Panc1 (cell line): ENCODE results near the gene SPTBN1. TPM values are rescaled to one million over a fixed set of nuclear protein-coding genes. Genes with fewer than 3 reads are reported as not detected.

Source experiments
- ATAC-seq: fragments of 200-7000 bp; cut with Tn5 transposase; 2 replicates; pipeline ENCODE4 v1.9.1; 2020; ENCODE audit warnings: mild to moderate bottlenecking, moderate library complexity
- BruUV-seq: library from RNA; stranded (reverse); fragments of 400-500 nt; replicated peaks from 2 replicates; lab custom pipeline; 2021; lab: Mats Ljungman, UMichigan
- CTCF ChIA-PET: fragments of 300-600 bp; sonication (Branson Sonifier 250); formaldehyde crosslinking; loops from one replicate; lab custom pipeline; 2022; ENCODE audit warnings: antibody characterized with exemption; lab: Charles Lee
- POLR2A ChIA-PET: fragments of 300-600 bp; sonication (Branson Sonifier 250); formaldehyde crosslinking; loops from one replicate; lab custom pipeline; 2022; ENCODE audit warnings: antibody characterized with exemption; lab: Charles Lee
- DNase-seq: peaks from one replicate; pipeline ENCODE4 v3.0.0-alpha.2; 2010; ENCODE audit warnings: low read depth, low spot score
- H3K27ac ChIP-seq: 2 replicates; pipeline ENCODE4 v1.5.1; 2011; ENCODE audit warnings: mild to moderate bottlenecking, low read length, inconsistent platforms
- H3K27me3 ChIP-seq: fragments of 200-500 bp; sonication (Bioruptor generic); 2 replicates; pipeline ENCODE4 v1.6.0; 2014; ENCODE audit warnings: low read length, inconsistent platforms; ENCODE audit not compliant: control insufficient read depth, insufficient read depth
- H3K36me3 ChIP-seq: fragments of 200-500 bp; sonication (Bioruptor generic); 2 replicates; pipeline ENCODE4 v1.5.1; 2014; ENCODE audit warnings: inconsistent platforms, mild to moderate bottlenecking, low read length, moderate library complexity; ENCODE audit not compliant: control insufficient read depth, insufficient read depth
- H3K4me1 ChIP-seq: 2 replicates; pipeline ENCODE4 v1.5.1; 2011; ENCODE audit warnings: inconsistent platforms, mild to moderate bottlenecking, low read length, moderate library complexity; ENCODE audit not compliant: control insufficient read depth, insufficient read depth
- H3K4me3 ChIP-seq, 2 experiments: 2 replicates each; pipeline ENCODE4 v1.5.1; 2011 to 2012; ENCODE audit warnings: low read depth in 2 of 2, low read length in 2 of 2, mild to moderate bottlenecking in 2 of 2, inconsistent platforms in 1 of 2, moderate library complexity in 1 of 2
- H3K9me3 ChIP-seq: fragments of 200-500 bp; sonication (Bioruptor generic); 2 replicates; pipeline ENCODE4 v1.5.1; 2014; ENCODE audit warnings: low read depth, mild to moderate bottlenecking, inconsistent platforms, low read length, moderate library complexity; ENCODE audit not compliant: control insufficient read depth, insufficient read depth
- POLR2AphosphoS5 ChIP-seq: IDR thresholded peaks from 2 replicates; pipeline ENCODE4 v1.6.1; 2012; ENCODE audit warnings: mild to moderate bottlenecking, low read depth, low read length, moderate library complexity
- SIN3A ChIP-seq: IDR thresholded peaks from 2 replicates; pipeline ENCODE4 v1.6.1; 2012; ENCODE audit warnings: low read depth, mild to moderate bottlenecking, low read length, moderate library complexity, borderline replicate concordance; ENCODE audit not compliant: insufficient read depth
- TCF7L2 ChIP-seq: IDR thresholded peaks from 2 replicates; pipeline ENCODE4 v1.6.1; 2011; ENCODE audit warnings: mild to moderate bottlenecking, low read depth, low read length, inconsistent platforms
- in situ Hi-C: cut with HindIII; loops from 2 replicates; pipeline ENCODE4 v1.10.0; 2016; ENCODE audit warnings: low sequenced_read_pairs, low pct_unique_long_range_greater_than_20kb
- intact Hi-C: fragments of 100-400 bp; cut with micrococcal nuclease; formaldehyde crosslinking; loops from one replicate; pipeline ENCODE4 v1.10.0; 2022; ENCODE audit not compliant: unreplicated experiment
- total RNA-seq: library from RNA; stranded (reverse); gene quantifications from one replicate; pipeline ENCODE4 v1.2.1, GENCODE V29; 2021; ENCODE audit not compliant: unreplicated experiment
- TF ChIP-seq, protein P1 (sequence below): fragments of 450-650 bp; IDR thresholded peaks from 2 replicates; pipeline ENCODE4 v1.5.1; 2017; ENCODE audit warnings: mild to moderate bottlenecking
- TF ChIP-seq, protein P2 (sequence below), 2 experiments: IDR thresholded peaks; 2 replicates each; pipeline ENCODE4 v1.6.1; 2011 to 2012; ENCODE audit warnings: low read depth in 2 of 2, control low read depth in 1 of 2, low read length in 1 of 2, mild to moderate bottlenecking in 1 of 2, moderate library complexity in 1 of 2; ENCODE audit not compliant: insufficient read depth in 1 of 2

The SPTBN1 gene
- total RNA-seq, 1 experiment from 2014 or later: 169 TPM

DNA sequence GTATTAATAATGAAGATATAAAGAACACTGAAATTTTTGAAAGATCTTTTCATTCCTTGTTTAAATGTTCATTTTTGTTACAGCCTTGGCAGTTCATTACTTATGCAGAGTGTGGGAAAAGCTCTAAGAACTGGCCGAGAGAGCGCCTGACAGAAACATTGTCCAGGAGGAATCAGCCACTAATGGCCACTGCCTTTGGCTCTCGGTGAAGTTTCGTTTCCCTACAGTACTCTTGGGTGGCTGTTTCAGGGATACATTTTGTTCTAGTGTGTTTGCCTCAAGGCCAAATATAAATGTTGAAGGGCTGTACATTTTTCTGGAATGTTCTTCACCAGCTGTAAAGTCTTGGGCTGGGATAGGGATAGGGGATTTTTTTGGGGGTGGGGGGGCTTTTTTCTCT is 10.7 kb downstream of the SPTBN1 start:
- Histone ChIP-seq H3K27ac (no peak overlapping the region), H3K36me3 (no peaks in the 10 kb centered on the region), H3K9me3 (no peaks in the 10 kb centered on the region), H3K27me3 (no peaks in the 10 kb centered on the region), H3K4me1 (peaks cover 20% of the 10 kb centered on the region), H3K4me3 (no peak overlapping the region)
- intact Hi-C loops: no loop called here
- POLR2A ChIA-PET: no interaction called here
- CTCF ChIA-PET: interaction anchor here (0.6 kb wide), 1 partner anchor 131 kb away, joined by 9 read pairs; no protein-coding TSS in a partner anchor
- TF ChIP-seq, protein P1, sequence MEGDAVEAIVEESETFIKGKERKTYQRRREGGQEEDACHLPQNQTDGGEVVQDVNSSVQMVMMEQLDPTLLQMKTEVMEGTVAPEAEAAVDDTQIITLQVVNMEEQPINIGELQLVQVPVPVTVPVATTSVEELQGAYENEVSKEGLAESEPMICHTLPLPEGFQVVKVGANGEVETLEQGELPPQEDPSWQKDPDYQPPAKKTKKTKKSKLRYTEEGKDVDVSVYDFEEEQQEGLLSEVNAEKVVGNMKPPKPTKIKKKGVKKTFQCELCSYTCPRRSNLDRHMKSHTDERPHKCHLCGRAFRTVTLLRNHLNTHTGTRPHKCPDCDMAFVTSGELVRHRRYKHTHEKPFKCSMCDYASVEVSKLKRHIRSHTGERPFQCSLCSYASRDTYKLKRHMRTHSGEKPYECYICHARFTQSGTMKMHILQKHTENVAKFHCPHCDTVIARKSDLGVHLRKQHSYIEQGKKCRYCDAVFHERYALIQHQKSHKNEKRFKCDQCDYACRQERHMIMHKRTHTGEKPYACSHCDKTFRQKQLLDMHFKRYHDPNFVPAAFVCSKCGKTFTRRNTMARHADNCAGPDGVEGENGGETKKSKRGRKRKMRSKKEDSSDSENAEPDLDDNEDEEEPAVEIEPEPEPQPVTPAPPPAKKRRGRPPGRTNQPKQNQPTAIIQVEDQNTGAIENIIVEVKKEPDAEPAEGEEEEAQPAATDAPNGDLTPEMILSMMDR: no peak
- TF ChIP-seq, protein P2, sequence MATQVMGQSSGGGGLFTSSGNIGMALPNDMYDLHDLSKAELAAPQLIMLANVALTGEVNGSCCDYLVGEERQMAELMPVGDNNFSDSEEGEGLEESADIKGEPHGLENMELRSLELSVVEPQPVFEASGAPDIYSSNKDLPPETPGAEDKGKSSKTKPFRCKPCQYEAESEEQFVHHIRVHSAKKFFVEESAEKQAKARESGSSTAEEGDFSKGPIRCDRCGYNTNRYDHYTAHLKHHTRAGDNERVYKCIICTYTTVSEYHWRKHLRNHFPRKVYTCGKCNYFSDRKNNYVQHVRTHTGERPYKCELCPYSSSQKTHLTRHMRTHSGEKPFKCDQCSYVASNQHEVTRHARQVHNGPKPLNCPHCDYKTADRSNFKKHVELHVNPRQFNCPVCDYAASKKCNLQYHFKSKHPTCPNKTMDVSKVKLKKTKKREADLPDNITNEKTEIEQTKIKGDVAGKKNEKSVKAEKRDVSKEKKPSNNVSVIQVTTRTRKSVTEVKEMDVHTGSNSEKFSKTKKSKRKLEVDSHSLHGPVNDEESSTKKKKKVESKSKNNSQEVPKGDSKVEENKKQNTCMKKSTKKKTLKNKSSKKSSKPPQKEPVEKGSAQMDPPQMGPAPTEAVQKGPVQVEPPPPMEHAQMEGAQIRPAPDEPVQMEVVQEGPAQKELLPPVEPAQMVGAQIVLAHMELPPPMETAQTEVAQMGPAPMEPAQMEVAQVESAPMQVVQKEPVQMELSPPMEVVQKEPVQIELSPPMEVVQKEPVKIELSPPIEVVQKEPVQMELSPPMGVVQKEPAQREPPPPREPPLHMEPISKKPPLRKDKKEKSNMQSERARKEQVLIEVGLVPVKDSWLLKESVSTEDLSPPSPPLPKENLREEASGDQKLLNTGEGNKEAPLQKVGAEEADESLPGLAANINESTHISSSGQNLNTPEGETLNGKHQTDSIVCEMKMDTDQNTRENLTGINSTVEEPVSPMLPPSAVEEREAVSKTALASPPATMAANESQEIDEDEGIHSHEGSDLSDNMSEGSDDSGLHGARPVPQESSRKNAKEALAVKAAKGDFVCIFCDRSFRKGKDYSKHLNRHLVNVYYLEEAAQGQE (IDR thresholded peaks at IDR 0.05; ENCODE audit: insufficient read depth in 1 of 2, low read depth in 2 of 2, low read length in 1 of 2): no peak
- TF ChIP-seq SIN3A (no peak), TCF7L2 (no peak), POLR2AphosphoS5 (no peak)
- in situ Hi-C loops: no loop called here
- no peak for DNase-seq
- no TSS peak for BruUV-seq
- ATAC-seq: no peak

GRCh38 chr2:54468673-54469072 is 12.5 kb downstream of the SPTBN1 start:
- CTCF ChIA-PET: no interaction called here
- H3K4me3 ChIP-seq: no peak overlapping the region
- DNase-seq (no peak), ATAC-seq (no peak)
- H3K9me3 ChIP-seq: no peaks in the 10 kb centered on the region
- TF ChIP-seq, protein P2 (IDR thresholded peaks at IDR 0.05; ENCODE audit: insufficient read depth in 1 of 2, low read depth in 2 of 2, low read length in 1 of 2): no peak
- no peak overlapping the region for H3K27ac ChIP-seq
- intact Hi-C loops: no loop called here
- no TSS peak for BruUV-seq
- no peaks in the 10 kb centered on the region for H3K27me3 ChIP-seq
- in situ Hi-C loops: no loop called here
- no peaks in the 10 kb centered on the region for H3K36me3 ChIP-seq
- POLR2A ChIA-PET: no interaction called here
- H3K4me1 ChIP-seq: peaks cover 20% of the 10 kb centered on the region
